ENCODE data around the gene TUBB4A.

TUBB4A gene

GRCh38 chr19:6498294-6499036 is 3.6 kb downstream of the TUBB4A start:
- no peak overlapping the region for H3K4me3 ChIP-seq (ENCODE audit: low read depth, low read length)

DNA sequence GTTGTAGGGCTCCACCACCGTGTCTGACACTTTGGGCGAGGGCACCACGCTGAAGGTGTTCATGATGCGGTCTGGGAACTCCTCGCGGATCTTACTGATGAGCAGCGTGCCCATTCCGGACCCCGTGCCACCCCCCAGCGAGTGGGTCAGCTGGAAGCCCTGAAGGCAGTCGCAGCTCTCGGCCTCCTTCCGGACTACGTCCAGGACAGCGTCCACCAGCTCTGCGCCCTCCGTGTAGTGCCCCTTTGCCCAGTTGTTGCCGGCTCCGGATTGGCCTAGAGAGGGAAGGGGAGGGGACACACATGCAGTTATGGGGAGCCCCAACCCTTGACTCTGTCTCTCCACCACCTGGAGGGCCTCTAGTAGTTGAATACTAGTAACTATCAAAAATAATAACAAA is 6.2 kb downstream of the TUBB4A start:
- no peak overlapping the region for H3K4me3 ChIP-seq (ENCODE audit: low read depth, low read length)

GRCh38 chr19:6494438-6495036 is 7.6 kb downstream of the TUBB4A start:
- H3K4me3 ChIP-seq (ENCODE audit: low read depth, low read length) = no peak overlapping the region

DNA sequence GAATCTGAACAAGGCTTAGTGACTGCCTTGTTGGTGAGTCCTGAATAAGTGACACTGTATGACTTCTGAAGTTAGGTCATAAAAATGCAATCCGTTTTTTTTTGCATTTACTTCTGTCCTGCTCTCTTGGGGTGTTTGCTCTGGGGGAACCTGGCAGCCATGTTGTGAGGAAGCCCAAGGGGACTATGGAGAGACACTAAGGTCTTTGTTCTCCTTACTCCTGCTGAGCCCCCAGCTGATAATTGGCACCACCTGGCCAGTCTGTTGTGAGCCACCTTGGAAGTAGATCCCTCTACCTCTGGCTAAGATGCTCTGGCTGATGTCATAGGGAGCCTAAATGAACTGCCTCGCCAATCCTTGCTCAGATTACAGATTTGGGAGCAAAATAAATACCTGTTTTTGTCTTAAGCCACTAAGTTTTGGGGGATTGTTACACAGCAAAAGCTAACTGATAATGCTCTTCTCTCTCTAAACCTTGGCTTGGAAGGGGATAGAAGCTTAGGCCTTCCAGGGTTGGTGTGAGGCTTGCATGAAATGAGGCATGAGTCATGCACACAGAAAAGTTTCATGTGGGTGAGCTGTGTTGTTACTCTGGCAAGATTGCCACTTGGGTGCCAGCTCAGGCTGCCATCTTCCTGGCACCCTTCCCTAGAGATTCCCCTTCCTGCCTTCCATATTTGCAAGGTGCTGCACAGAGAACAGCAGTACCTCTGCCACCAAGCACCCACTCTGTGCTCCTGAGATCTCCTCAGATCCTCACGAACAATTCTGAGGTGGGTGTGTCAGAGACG is 10.1 kb downstream of the TUBB4A start:
- no peak overlapping the region for H3K4me3 ChIP-seq (ENCODE audit: low read depth, low read length)

- H3K4me3 ChIP-seq (ENCODE audit: low read depth, low read length) = no peak overlapping the region
Measured at GRCh38 chr19:6490134-6490533, 12.0 kb downstream of the TUBB4A start.

GRCh38 chr19:6489278-6490061 is 12.6 kb downstream of the TUBB4A start:
- H3K4me3 ChIP-seq (ENCODE audit: low read depth, low read length) = no peak overlapping the region

DNA sequence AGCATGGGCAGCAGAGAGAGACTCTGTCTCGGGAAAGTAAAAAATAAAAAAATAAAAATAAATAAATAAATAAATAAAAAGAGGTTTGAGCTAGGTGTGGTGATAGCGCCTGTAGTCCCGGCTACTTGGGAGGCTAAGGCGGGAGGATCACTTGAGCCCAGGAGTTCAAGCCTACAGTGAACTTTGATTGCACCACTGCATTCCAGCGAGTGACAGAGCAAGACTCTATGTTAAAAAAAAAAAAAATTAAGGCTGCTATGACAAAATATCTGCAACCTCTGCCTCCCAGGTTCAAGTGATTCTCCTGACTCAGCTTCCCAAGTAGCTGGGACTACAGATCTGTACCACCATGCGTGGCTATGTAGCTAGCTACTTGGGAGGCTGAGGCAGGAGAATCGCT is 17.3 kb downstream of the TUBB4A start:
- H3K4me3 ChIP-seq (ENCODE audit: low read depth, low read length) = no peak overlapping the region

DNA sequence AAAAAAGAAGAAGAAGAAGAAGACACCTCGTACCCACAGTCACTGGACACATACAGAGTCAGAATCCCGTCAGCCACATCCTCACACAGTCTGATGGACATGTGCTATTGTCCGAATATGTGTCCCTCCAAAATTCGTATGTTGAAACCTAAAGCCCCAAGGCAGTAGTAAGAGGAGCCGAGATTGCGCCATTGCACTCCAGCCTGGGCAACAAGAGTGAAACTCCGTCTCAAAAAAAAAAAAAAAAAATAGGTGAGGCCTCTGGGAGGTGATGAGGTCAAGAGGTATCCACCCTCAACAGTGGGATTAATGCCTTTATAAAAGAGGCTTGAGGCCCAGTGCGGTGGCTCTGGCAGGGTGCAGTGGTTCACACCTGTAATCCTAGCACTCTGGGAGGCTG is 17.9 kb downstream of the TUBB4A start:
- no peak overlapping the region for H3K4me3 ChIP-seq (ENCODE audit: low read depth, low read length)

DNA sequence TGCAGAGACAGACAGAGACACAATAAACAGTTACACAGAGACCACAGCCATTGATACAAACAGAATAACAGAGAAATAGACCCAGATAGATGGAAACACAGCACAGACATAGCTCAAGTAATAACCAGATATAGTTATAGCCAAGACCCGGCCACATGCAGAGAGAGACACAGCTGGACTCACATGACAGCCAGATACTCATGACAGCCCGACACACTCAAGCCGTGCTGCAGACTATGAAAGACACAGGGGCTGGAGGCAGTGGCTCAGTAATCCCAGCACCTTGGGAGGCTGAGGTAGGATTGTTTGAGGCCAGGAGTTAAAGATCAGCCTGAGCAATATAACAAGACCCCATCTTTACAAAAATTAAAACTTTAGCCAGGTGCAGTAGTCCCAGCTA is 18.9 kb downstream of the TUBB4A start:
- no peak overlapping the region for H3K4me3 ChIP-seq (ENCODE audit: low read depth, low read length)

DNA sequence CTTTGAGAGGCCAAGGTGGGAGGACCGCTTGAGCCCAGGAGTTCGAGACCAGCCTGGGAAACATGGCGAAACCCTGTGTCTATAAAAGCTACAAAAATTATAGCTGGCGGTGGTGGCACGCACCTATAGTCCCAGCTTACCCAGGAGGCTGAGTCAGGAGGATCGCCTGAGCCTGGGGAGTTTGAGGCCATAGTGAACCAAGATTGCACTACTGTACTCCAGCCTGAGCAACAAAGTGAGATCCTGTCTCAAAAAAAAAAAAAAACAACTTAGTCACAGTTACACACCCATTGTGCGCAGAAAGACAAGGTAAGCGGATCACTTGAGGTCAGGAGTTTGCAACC is 19.8 kb downstream of the TUBB4A start:
- no peak overlapping the region for H3K4me3 ChIP-seq (ENCODE audit: low read depth, low read length)

GRCh38 chr19:6481541-6482342 is 20.4 kb downstream of the TUBB4A start, which contains the start of gene DENND1C:
DENND1C (minus strand) TSS chr19:6481787; CDS start chr19:6481695, 92 bp downstream.
- H3K4me3 ChIP-seq (ENCODE audit: low read depth, low read length) = no peak within 1 kb of the TSS

GRCh38 chr19:6480848-6481415 is 21.2 kb downstream of the TUBB4A start:
- no peak overlapping the region for H3K4me3 ChIP-seq (ENCODE audit: low read depth, low read length)

GRCh38 chr19:6479836-6480398 is 22.2 kb downstream of the TUBB4A start:
- H3K4me3 ChIP-seq (ENCODE audit: low read depth, low read length) = no peak overlapping the region

DNA sequence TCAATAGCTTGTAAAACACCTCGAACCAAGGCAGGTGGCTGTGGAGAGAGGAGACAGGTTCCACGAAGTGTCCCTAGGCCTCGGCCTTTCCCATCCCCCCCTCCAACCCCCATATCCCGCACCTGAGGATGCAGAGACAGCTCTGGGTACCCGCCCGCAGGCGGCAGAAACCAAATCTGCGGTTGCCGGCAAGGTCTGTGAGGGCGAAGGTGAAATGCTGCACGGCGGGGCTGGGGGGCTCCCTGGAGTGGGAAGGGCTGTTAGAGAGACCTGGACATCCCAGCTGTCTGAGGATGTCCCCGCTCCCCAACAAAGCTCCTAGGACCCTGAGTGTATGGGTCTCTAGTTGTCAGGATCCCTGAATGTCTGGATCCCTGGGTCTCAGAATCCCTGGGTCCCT is 23.3 kb downstream of the TUBB4A start:
- H3K4me3 ChIP-seq (ENCODE audit: low read depth, low read length) = no peak overlapping the region

- H3K4me3 ChIP-seq (ENCODE audit: low read depth, low read length) = peak overlapping the region; percentile 42
Measured at GRCh38 chr19:6476896-6477431, 25.1 kb downstream of the TUBB4A start.

DNA sequence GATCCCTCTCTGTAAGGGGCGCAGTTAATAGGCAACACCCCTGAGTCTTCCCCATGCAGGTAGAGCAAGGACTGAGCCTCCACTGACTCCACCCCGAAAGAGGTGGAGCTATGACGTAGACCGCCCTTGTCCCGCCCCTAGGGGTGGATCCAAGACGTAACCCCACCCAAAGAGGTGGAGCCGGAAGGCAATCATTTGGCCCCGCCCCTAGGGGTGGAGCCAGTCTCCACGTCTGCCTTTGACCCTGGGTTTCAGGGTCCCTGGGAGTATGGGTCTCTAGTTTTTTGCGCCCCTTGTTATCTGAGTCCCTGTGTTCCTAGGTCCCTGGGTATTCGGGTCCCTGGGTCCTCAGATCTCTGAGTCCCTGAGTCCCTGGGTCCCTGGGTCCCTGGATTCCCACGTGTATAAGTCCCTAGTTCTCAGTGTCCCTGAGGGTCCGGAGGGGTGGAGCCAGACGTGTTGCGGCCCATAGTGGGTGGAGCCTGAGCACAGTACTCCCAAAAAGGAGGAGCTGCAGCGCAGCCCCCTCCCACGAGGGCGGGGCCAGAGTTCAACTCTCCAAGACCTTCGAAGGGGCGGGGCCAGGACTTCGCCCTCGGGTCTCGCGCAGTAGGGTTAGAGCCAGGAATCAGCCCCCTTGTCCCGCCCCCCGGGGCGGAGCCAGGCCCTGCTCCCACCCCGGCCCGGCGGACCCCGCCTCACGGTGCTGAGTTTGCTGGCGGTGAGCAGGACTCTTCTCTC is 25.8 kb downstream of the TUBB4A start:
- peak overlapping the region; percentile 56 for H3K4me3 ChIP-seq (ENCODE audit: low read depth, low read length)

DNA sequence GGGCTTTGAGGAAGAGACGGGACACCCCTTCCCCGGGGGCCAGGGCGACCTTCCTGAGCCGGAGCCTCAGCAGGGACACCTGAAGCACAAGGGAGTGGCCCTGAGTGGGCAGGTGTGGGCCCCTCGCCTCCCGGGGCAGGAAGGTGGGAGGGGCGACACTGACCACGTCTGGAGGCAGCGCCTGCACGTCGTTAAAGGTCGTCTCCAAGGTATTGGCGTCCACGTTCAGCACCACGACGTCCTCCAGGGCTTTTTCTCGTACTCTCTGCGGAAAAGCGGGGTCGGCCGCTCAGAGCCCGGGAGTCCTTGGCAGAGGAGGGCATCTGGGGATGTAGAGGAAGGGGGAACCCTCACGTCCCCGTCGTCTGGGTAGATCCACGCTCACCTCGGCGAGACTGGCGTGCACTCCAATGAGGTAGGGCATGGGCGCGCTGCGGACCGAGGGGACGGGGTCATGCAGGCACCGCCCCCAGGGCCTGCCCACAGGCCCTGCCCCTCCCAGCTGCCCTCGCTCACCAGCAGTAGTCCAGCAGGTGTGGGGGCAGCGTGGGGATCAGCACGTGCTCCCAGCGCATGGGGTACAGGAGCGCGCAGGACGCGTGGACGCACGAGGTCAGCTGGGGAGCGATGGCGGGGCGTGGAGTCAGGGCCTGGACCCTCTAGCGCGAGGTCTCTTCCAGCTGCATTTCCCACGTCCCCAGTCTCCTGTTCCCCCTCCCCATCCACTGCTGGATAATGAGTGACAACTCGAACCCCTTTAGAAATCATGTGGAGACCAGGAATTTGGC is 26.6 kb downstream of the TUBB4A start:
- peak overlapping the region; percentile 56 for H3K4me3 ChIP-seq (ENCODE audit: low read depth, low read length)

DNA sequence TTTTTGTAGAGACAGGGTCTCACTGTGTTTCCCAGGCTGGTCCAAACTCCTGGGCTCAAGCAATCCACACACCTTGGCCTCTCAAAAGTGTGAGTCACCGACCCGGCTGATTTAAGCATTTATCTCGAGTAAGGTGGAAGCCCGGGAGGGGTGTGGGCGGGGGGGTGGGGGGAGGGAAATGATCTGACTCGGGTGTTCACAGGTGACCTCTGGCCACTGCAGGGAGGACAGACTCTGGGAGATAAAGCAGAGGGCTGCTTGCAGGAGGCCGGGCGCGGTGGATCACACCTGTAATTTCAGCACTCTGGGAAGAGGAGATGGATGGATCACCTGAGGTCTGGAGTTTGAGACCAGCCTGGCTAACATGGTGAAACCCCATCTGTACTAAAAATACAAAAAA is 28.5 kb downstream of the TUBB4A start:
- no peak overlapping the region for H3K4me3 ChIP-seq (ENCODE audit: low read depth, low read length)
